ENCODE data around the gene SH2D6.

DNA sequence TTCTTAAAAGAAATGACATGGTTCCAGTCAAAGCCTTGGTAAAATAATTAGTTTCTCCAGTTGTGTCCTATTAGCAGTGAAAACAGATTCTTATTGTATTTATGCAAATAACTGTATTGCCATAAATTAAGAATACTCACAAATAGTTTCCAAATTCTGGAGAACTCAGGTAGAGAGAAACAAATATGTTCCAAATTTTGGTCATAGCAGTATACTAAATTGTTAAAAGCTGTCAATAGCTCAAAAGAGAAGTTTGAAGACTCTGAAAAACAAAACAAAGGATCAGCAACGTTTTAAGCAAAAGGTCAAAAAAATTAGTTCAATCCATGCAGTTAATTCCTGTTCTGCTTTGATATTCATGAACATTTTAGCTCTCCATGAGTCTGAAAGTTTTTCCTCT is 38.5 kb upstream of the SH2D6 start:
- TF ChIP-seq, protein P1, sequence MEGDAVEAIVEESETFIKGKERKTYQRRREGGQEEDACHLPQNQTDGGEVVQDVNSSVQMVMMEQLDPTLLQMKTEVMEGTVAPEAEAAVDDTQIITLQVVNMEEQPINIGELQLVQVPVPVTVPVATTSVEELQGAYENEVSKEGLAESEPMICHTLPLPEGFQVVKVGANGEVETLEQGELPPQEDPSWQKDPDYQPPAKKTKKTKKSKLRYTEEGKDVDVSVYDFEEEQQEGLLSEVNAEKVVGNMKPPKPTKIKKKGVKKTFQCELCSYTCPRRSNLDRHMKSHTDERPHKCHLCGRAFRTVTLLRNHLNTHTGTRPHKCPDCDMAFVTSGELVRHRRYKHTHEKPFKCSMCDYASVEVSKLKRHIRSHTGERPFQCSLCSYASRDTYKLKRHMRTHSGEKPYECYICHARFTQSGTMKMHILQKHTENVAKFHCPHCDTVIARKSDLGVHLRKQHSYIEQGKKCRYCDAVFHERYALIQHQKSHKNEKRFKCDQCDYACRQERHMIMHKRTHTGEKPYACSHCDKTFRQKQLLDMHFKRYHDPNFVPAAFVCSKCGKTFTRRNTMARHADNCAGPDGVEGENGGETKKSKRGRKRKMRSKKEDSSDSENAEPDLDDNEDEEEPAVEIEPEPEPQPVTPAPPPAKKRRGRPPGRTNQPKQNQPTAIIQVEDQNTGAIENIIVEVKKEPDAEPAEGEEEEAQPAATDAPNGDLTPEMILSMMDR (IDR thresholded peaks at IDR 0.05; ENCODE audit: control extremely low read depth in 1 of 3, insufficient read depth in 1 of 3, low read depth in 1 of 3, low read length in 3 of 3): no peak
- no peak for TF ChIP-seq SIN3A (conservative IDR thresholded peaks at IDR 0.05 in 1 of 2, IDR thresholded peaks at IDR 0.05 in 1 of 2; ENCODE audit: low read depth in 1 of 2, low read length in 2 of 2)
- TF ChIP-seq SIX5 (IDR thresholded peaks at IDR 0.05; ENCODE audit: low read depth, low read length): no peak
- TF ChIP-seq, protein P2, sequence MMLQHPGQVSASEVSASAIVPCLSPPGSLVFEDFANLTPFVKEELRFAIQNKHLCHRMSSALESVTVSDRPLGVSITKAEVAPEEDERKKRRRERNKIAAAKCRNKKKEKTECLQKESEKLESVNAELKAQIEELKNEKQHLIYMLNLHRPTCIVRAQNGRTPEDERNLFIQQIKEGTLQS (IDR thresholded peaks at IDR 0.05; ENCODE audit: insufficient read depth, low read depth, low read length): no peak

All from H1 (cell line).